Neural cell (in vitro differentiated cells): ENCODE data around the gene CMPK2.

Experiments
- CTCF ChIP-seq: fragments of 450-650 bp; IDR thresholded peaks from 2 replicates; pipeline ENCODE4 v1.5.1; 2014; ENCODE audit warnings: antibody characterized with exemption, mild to moderate bottlenecking, moderate library complexity; ENCODE audit not compliant: poor library complexity, severe bottlenecking
- MXI1 ChIP-seq: fragments of 450-650 bp; conservative IDR thresholded peaks from 2 replicates; pipeline ENCODE4 v1.6.1; 2014; ENCODE audit warnings: antibody characterized with exemption, mild to moderate bottlenecking; ENCODE audit not compliant: poor library complexity, severe bottlenecking
- POLR2AphosphoS5 ChIP-seq: IDR thresholded peaks from 2 replicates; pipeline ENCODE4 v1.6.1; 2012
- REST ChIP-seq: IDR thresholded peaks from 2 replicates; pipeline ENCODE4 v1.6.1; 2012; ENCODE audit warnings: borderline replicate concordance
- SMC3 ChIP-seq: fragments of 450-650 bp; conservative IDR thresholded peaks from 2 replicates; pipeline ENCODE4 v1.6.1; 2014; ENCODE audit warnings: antibody characterized with exemption, mild to moderate bottlenecking, moderate library complexity; ENCODE audit not compliant: poor library complexity

GRCh38 chr2:6845903-6846302, 19.8 kb downstream of the CMPK2 start:
- no peak for TF ChIP-seq CTCF
- TF ChIP-seq MXI1: no peak
- TF ChIP-seq POLR2AphosphoS5: no peak
- no peak for TF ChIP-seq SMC3
- no peak for TF ChIP-seq REST
